ENCODE results near the gene TULP4. TPM values are rescaled to one million over a fixed set of nuclear protein-coding genes. Genes with fewer than 3 reads are reported as not detected.
A peak's percentile ranks its signal among the peaks of the same experiment; 100 is the strongest.

The TULP4 gene
- total and polyA plus RNA-seq, 2 donors (not counting 1 experiment from before 2014, with no cell fraction given) = 16.8 to 88.2 TPM

- no peak for DNase-seq (ENCODE audit: low read depth in 2 of 2)
- H3K79me2 ChIP-seq (ENCODE audit: control insufficient read depth, insufficient read depth, low read length) = peaks cover 22% of the 10 kb centered on the region
- no peaks in the 10 kb centered on the region for H3K27me3 ChIP-seq (ENCODE audit: control insufficient read depth, insufficient read depth, low read length)
- peaks cover 7% of the 10 kb centered on the region for H3K4me1 ChIP-seq (ENCODE audit: control insufficient read depth, extremely low read depth, insufficient read depth, low read length)
- H3K36me3 ChIP-seq (ENCODE audit: control insufficient read depth, insufficient read depth, low read length) = no peaks in the 10 kb centered on the region
- H3K9me3 ChIP-seq (ENCODE audit: control insufficient read depth, insufficient read depth, low read depth, low read length) = no peaks in the 10 kb centered on the region
- peaks cover 2% of the 10 kb centered on the region for H4K20me1 ChIP-seq (ENCODE audit: control insufficient read depth, extremely low read depth, insufficient read depth, low read length)
- H3K4me3 ChIP-seq (replicated peaks in 1 of 4; ENCODE audit: control extremely low read depth in 1 of 4, insufficient read depth in 1 of 4, low read depth in 3 of 4, low read length in 4 of 4) = no peak overlapping the region
- H3K9ac ChIP-seq (ENCODE audit: insufficient read depth, low read length) = no peak overlapping the region
- H3K27ac ChIP-seq (ENCODE audit: insufficient read depth, low read length) = no peak overlapping the region
- H2AFZ ChIP-seq (ENCODE audit: low read length) = no peak overlapping the region
- TF ChIP-seq EZH2 (IDR thresholded peaks at IDR 0.05; ENCODE audit: low read length, missing control alignments) = no peak
- no peak for TF ChIP-seq CTCF (conservative IDR thresholded peaks at IDR 0.05 in 1 of 2, IDR thresholded peaks at IDR 0.05 in 1 of 2; ENCODE audit: low read depth in 1 of 2, low read length in 2 of 2)
- H3K4me2 ChIP-seq (ENCODE audit: extremely low read depth, insufficient read depth, low read length) = no peak overlapping the region
Measured at GRCh38 chr6:158557927-158558326, 245.7 kb downstream of the TULP4 start.

- no peak for TF ChIP-seq CTCF (conservative IDR thresholded peaks at IDR 0.05 in 1 of 2, IDR thresholded peaks at IDR 0.05 in 1 of 2; ENCODE audit: low read depth in 1 of 2, low read length in 2 of 2)
- no peak for TF ChIP-seq EZH2 (IDR thresholded peaks at IDR 0.05; ENCODE audit: low read length, missing control alignments)
- H3K4me2 ChIP-seq (ENCODE audit: extremely low read depth, insufficient read depth, low read length) = no peak overlapping the region
- H3K27ac ChIP-seq (ENCODE audit: insufficient read depth, low read length) = no peak overlapping the region
- H2AFZ ChIP-seq (ENCODE audit: low read length) = peak overlapping the region; percentile 96
- H3K36me3 ChIP-seq (ENCODE audit: control insufficient read depth, insufficient read depth, low read length) = no peaks in the 10 kb centered on the region
- peaks cover 2% of the 10 kb centered on the region for H4K20me1 ChIP-seq (ENCODE audit: control insufficient read depth, extremely low read depth, insufficient read depth, low read length)
- H3K9ac ChIP-seq (ENCODE audit: insufficient read depth, low read length) = no peak overlapping the region
- DNase-seq (ENCODE audit: low read depth in 2 of 2) = no peak
- H3K79me2 ChIP-seq (ENCODE audit: control insufficient read depth, insufficient read depth, low read length) = peaks cover 28% of the 10 kb centered on the region
- H3K9me3 ChIP-seq (ENCODE audit: control insufficient read depth, insufficient read depth, low read depth, low read length) = no peaks in the 10 kb centered on the region
- peaks cover 10% of the 10 kb centered on the region for H3K4me1 ChIP-seq (ENCODE audit: control insufficient read depth, extremely low read depth, insufficient read depth, low read length)
- H3K27me3 ChIP-seq (ENCODE audit: control insufficient read depth, insufficient read depth, low read length) = no peaks in the 10 kb centered on the region
- no peak overlapping the region for H3K4me3 ChIP-seq (replicated peaks in 1 of 4; ENCODE audit: control extremely low read depth in 1 of 4, insufficient read depth in 1 of 4, low read depth in 3 of 4, low read length in 4 of 4)
Measured at GRCh38 chr6:158558415-158559306, 246.4 kb downstream of the TULP4 start.

GRCh38 chr6:158559338-158559894, 247.2 kb downstream of the TULP4 start:
- Histone ChIP-seq H3K4me2 (ENCODE audit: extremely low read depth, insufficient read depth, low read length) (peak overlapping the region; percentile 81), H3K9ac (ENCODE audit: insufficient read depth, low read length) (peak overlapping the region; percentile 89), H3K4me1 (ENCODE audit: control insufficient read depth, extremely low read depth, insufficient read depth, low read length) (peaks cover 10% of the 10 kb centered on the region), H3K27ac (ENCODE audit: insufficient read depth, low read length) (peak overlapping the region; percentile 75), H3K4me3 (replicated peaks in 1 of 4; ENCODE audit: control extremely low read depth in 1 of 4, insufficient read depth in 1 of 4, low read depth in 3 of 4, low read length in 4 of 4) (peak overlapping the region; percentile 52 to 84 (median 68)), H4K20me1 (ENCODE audit: control insufficient read depth, extremely low read depth, insufficient read depth, low read length) (peaks cover 5% of the 10 kb centered on the region), H3K79me2 (ENCODE audit: control insufficient read depth, insufficient read depth, low read length) (peaks cover 35% of the 10 kb centered on the region), H2AFZ (ENCODE audit: low read length) (peak overlapping the region; percentile 96), H3K9me3 (ENCODE audit: control insufficient read depth, insufficient read depth, low read depth, low read length) (no peaks in the 10 kb centered on the region), H3K27me3 (ENCODE audit: control insufficient read depth, insufficient read depth, low read length) (no peaks in the 10 kb centered on the region), H3K36me3 (ENCODE audit: control insufficient read depth, insufficient read depth, low read length) (no peaks in the 10 kb centered on the region)
- TF ChIP-seq CTCF (conservative IDR thresholded peaks at IDR 0.05 in 1 of 2, IDR thresholded peaks at IDR 0.05 in 1 of 2; ENCODE audit: low read depth in 1 of 2, low read length in 2 of 2) = no peak
- TF ChIP-seq EZH2 (IDR thresholded peaks at IDR 0.05; ENCODE audit: low read length, missing control alignments) = no peak
- DNase-seq (ENCODE audit: low read depth in 2 of 2) = no peak

Data from fibroblast of lung (primary cell).